Smooth muscle cell (in vitro differentiated cells): Measurements from ENCODE around the gene NOS1AP. TPM values are rescaled to one million over a fixed set of nuclear protein-coding genes. Genes with fewer than 3 reads are reported as not detected.

Source experiments
- DNase-seq: peaks from one replicate; lab custom pipeline; 2025; ENCODE audit not compliant: unreplicated experiment; lab: John Stamatoyannopoulos, UW
- H2AFZ ChIP-seq: fragments of 200-600 bp; sonication (generic); 2 replicates; pipeline ENCODE4 v1.6.0; 2016; ENCODE audit warnings: antibody characterized with exemption, low read depth, mild to moderate bottlenecking
- H3F3A ChIP-seq: fragments of 200-600 bp; sonication (generic); 2 replicates; pipeline ENCODE4 v1.6.0; 2017; ENCODE audit warnings: antibody characterized with exemption, low read depth
- H3K27ac ChIP-seq: fragments of 200-600 bp; sonication (generic); 2 replicates; pipeline ENCODE4 v1.5.1; 2016; ENCODE audit warnings: low read depth, mild to moderate bottlenecking
- H3K27me3 ChIP-seq: fragments of 200-600 bp; sonication (generic); 2 replicates; pipeline ENCODE4 v1.6.1; 2016; ENCODE audit warnings: low read depth, mild to moderate bottlenecking
- H3K36me3 ChIP-seq: fragments of 200-600 bp; sonication (generic); 2 replicates; pipeline ENCODE4 v1.5.1; 2016; ENCODE audit warnings: low read depth
- H3K4me1 ChIP-seq: fragments of 200-600 bp; sonication (generic); 2 replicates; pipeline ENCODE4 v1.5.1; 2016; ENCODE audit warnings: low read depth
- H3K4me2 ChIP-seq: fragments of 200-600 bp; sonication (generic); 2 replicates; pipeline ENCODE4 v1.6.0; 2016; ENCODE audit warnings: mild to moderate bottlenecking
- H3K4me3 ChIP-seq: fragments of 200-600 bp; sonication (generic); 2 replicates; pipeline ENCODE4 v1.5.1; 2016; ENCODE audit warnings: mild to moderate bottlenecking
- H3K79me2 ChIP-seq: fragments of 200-600 bp; sonication (generic); 2 replicates; pipeline ENCODE4 v1.6.0; 2016; ENCODE audit warnings: low read depth, mild to moderate bottlenecking
- H3K9ac ChIP-seq: fragments of 200-600 bp; sonication (generic); 2 replicates; pipeline ENCODE4 v1.6.0; 2016; ENCODE audit warnings: low read depth
- H3K9me3 ChIP-seq: fragments of 200-600 bp; sonication (generic); replicated peaks from 2 replicates; pipeline ENCODE4 v1.5.1; 2016; ENCODE audit warnings: low read depth
- H4K20me1 ChIP-seq: fragments of 200-600 bp; sonication (generic); 2 replicates; pipeline ENCODE4 v1.6.0; 2016; ENCODE audit warnings: low read depth
- CTCF ChIP-seq: fragments of 200-600 bp; sonication (generic); IDR thresholded peaks from 2 replicates; pipeline ENCODE4 v1.5.1; 2017; ENCODE audit warnings: borderline replicate concordance, mild to moderate bottlenecking, antibody characterized with exemption; ENCODE audit not compliant: insufficient read depth, poor library complexity, severe bottlenecking
- WGBS: methylation state at CpG from one replicate; pipeline ENCODE4 v1.1.7; 2016; ENCODE audit warnings: low lambda C conversion rate; 5-methylcytosine and 5-hydroxymethylcytosine counted together
- polyA plus RNA-seq: library from polyadenylated mRNA; unstranded; fragments of >200 nt; fragmentation: Nextera tagmentation; extraction: Ambion mirVana; gene quantifications from 2 replicates; pipeline ENCODE4 v1.2.1, GENCODE V29; 2016
- total RNA-seq: library from RNA; depleted of rRNA; stranded (reverse); fragments of >200 nt; gene quantifications from 2 replicates; pipeline ENCODE4 v1.2.3, GENCODE V29; 2014

Gene NOS1AP
- total and polyA plus RNA-seq, 2 experiments from 2014 or later: 0.54 to 0.80 TPM

DNA sequence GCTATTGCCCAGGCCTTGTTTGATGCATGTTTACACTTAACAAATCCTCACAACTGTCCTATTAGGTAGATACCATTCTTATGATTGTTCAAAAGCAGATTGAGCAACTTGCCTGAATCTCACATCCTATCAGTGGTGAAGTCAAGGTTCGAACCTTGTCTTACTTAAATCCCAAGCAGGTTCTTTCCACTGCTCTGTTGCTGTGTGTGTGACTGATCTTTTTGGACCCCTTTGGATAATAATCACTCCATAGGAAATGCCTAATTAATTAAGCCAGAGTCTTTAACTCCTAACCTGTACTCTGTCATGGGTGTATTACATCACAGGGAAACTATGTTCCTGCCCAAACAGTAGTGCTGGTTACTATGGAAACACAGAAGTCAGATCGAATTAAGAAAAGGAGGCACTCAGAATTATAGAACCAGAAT is 222.9 kb downstream of the NOS1AP start:
- Histone ChIP-seq H3K9me3 (no peaks in the 10 kb centered on the region), H3K27me3 (no peaks in the 10 kb centered on the region), H3K27ac (no peak overlapping the region), H3K9ac (no peak overlapping the region), H2AFZ (no peak overlapping the region), H3K79me2 (no peaks in the 10 kb centered on the region), H3K36me3 (no peaks in the 10 kb centered on the region), H3K4me1 (no peaks in the 10 kb centered on the region), H3K4me2 (no peak overlapping the region), H3F3A (no peaks in the 10 kb centered on the region), H4K20me1 (no peaks in the 10 kb centered on the region), H3K4me3 (no peak overlapping the region)
- no peak for DNase-seq
- TF ChIP-seq CTCF: no peak
- 74% methylated on average over 2 of the region's 2 CpGs for WGBS

DNA sequence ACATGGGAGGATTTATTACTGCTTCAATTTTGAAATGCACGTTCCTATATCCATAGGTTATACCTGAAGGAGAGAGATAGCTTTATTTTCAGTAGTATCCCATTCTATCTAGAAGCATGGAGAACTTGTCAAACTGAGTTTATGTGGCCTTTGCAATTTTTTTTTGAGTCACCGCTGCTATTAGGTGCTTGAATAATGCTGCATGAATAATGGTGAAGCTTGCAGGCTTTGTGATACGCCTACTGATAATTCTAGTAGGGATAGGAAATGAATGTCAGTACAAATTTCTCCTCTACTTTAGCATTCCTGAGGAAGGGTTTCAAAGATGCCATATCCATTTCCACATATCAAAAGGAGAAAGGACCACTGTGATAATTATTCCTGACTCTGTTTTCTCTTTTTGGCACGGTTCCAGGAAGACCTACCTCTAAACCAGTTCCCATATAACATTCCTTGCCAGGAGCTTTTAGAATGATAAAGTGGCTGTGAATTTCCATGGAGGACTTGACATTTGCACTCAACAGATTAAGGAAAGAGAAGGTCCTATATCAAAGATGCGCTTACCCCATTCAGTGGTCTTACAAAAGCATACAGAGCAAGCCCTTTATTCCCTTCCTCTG is 223.7 kb downstream of the NOS1AP start:
- no peaks in the 10 kb centered on the region for H3K9me3 ChIP-seq
- no peaks in the 10 kb centered on the region for H4K20me1 ChIP-seq
- no peak overlapping the region for H3K4me3 ChIP-seq
- WGBS: 82% methylated on average over 5 of the region's 5 CpGs
- no peak overlapping the region for H3K9ac ChIP-seq
- H3K4me1 ChIP-seq: no peaks in the 10 kb centered on the region
- no peak overlapping the region for H3K27ac ChIP-seq
- no peak overlapping the region for H2AFZ ChIP-seq
- H3K79me2 ChIP-seq: no peaks in the 10 kb centered on the region
- H3K36me3 ChIP-seq: no peaks in the 10 kb centered on the region
- no peaks in the 10 kb centered on the region for H3K27me3 ChIP-seq
- no peak for TF ChIP-seq CTCF
- no peak overlapping the region for H3K4me2 ChIP-seq
- no peaks in the 10 kb centered on the region for H3F3A ChIP-seq
- DNase-seq: no peak

DNA sequence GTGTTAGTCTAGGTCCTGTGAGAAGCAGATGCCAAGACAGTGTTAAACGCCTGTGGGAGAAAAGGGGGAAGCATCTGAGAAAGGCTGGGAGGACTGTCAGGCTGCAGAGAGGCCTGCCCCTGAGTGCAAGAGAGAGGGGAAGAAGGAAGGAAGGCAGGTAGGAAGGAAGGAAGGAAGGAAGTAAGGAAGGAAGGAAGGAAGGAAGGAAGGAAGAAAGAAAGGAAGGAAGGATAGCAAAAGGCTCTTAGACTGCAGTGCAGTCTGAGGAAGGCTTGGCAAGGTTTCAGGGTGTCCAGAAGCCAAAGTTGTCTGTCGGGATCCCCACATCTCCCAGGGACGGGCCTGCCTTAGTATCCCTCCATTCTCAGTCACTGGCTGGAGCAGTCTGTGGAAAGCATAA is 224.5 kb downstream of the NOS1AP start:
- H4K20me1 ChIP-seq: no peaks in the 10 kb centered on the region
- DNase-seq: no peak
- H3K4me1 ChIP-seq: no peaks in the 10 kb centered on the region
- H3K27ac ChIP-seq: no peak overlapping the region
- no peaks in the 10 kb centered on the region for H3K79me2 ChIP-seq
- H2AFZ ChIP-seq: no peak overlapping the region
- no peak overlapping the region for H3K4me2 ChIP-seq
- no peaks in the 10 kb centered on the region for H3K27me3 ChIP-seq
- no peak overlapping the region for H3K9ac ChIP-seq
- no peak overlapping the region for H3K4me3 ChIP-seq
- no peak for TF ChIP-seq CTCF
- no peaks in the 10 kb centered on the region for H3K9me3 ChIP-seq
- H3F3A ChIP-seq: no peaks in the 10 kb centered on the region
- H3K36me3 ChIP-seq: no peaks in the 10 kb centered on the region
- WGBS: 93% methylated on average over 3 of the region's 3 CpGs

GRCh38 chr1:162297208-162297607 is 227.7 kb downstream of the NOS1AP start:
- TF ChIP-seq CTCF: no peak
- no peaks in the 10 kb centered on the region for H3K9me3 ChIP-seq
- no peaks in the 10 kb centered on the region for H4K20me1 ChIP-seq

More at GRCh38 chr1:162297208-162297607, 227.7 kb downstream of the NOS1AP start:
- WGBS: 96% methylated on average over 4 of the region's 4 CpGs
- H2AFZ ChIP-seq: no peak overlapping the region
- H3K4me2 ChIP-seq: no peak overlapping the region
- no peaks in the 10 kb centered on the region for H3K27me3 ChIP-seq
- no peak overlapping the region for H3K4me3 ChIP-seq
- no peak for DNase-seq
- H3K27ac ChIP-seq: no peak overlapping the region
- no peaks in the 10 kb centered on the region for H3K36me3 ChIP-seq
- H3K9ac ChIP-seq: no peak overlapping the region
- H3K79me2 ChIP-seq: no peaks in the 10 kb centered on the region
- H3F3A ChIP-seq: no peaks in the 10 kb centered on the region
- no peaks in the 10 kb centered on the region for H3K4me1 ChIP-seq
